Endothelial cell (in vitro differentiated cells): ENCODE data around the gene NEGR1. TPM values are rescaled to one million over a fixed set of nuclear protein-coding genes. Genes with fewer than 3 reads are reported as not detected.

Experiments
- DNase-seq: peaks from one replicate; pipeline ENCODE4 v3.0.0; 2021; ENCODE audit warnings: low spot score
- H3K27ac Mint-ChIP-seq: one replicate; pipeline ENCODE4 v1.8.0; 2021; ENCODE audit warnings: mixed read lengths, inconsistent platforms; ENCODE audit not compliant: unreplicated experiment
- H3K27me3 Mint-ChIP-seq: one replicate; pipeline ENCODE4 v1.8.0; 2021; ENCODE audit warnings: mild to moderate bottlenecking, moderate library complexity, mixed read lengths, inconsistent platforms; ENCODE audit not compliant: unreplicated experiment
- H3K36me3 Mint-ChIP-seq: one replicate; pipeline ENCODE4 v1.8.0; 2021; ENCODE audit warnings: mild to moderate bottlenecking, low read depth, mixed read lengths, inconsistent platforms; ENCODE audit not compliant: unreplicated experiment
- H3K4me1 Mint-ChIP-seq: one replicate; pipeline ENCODE4 v1.8.0; 2021; ENCODE audit warnings: mild to moderate bottlenecking, mixed read lengths, inconsistent platforms; ENCODE audit not compliant: unreplicated experiment
- H3K4me3 Mint-ChIP-seq: one replicate; pipeline ENCODE4 v1.8.0; 2021; ENCODE audit warnings: mild to moderate bottlenecking, mixed read lengths, inconsistent platforms; ENCODE audit not compliant: unreplicated experiment
- H3K9me3 Mint-ChIP-seq: one replicate; pipeline ENCODE4 v1.8.0; 2021; ENCODE audit warnings: mixed read lengths, inconsistent platforms; ENCODE audit not compliant: unreplicated experiment
- CTCF ChIP-seq: fragments of 200-600 bp; sonication (generic); IDR thresholded peaks from one replicate; pipeline ENCODE4 v1.5.0; 2021; ENCODE audit warnings: antibody characterized with exemption; ENCODE audit not compliant: unreplicated experiment
- total RNA-seq: library from RNA; stranded (reverse); fragmentation: NEBNext Ultra II Directional; extraction: Animal tissue kit (Norgen Biotek cat#: 25700); gene quantifications from one replicate; pipeline ENCODE4 v1.2.1, GENCODE V29; 2021; ENCODE audit not compliant: unreplicated experiment

Gene NEGR1
- total RNA-seq, 1 donor from 2014 or later = 2.9 TPM

DNA sequence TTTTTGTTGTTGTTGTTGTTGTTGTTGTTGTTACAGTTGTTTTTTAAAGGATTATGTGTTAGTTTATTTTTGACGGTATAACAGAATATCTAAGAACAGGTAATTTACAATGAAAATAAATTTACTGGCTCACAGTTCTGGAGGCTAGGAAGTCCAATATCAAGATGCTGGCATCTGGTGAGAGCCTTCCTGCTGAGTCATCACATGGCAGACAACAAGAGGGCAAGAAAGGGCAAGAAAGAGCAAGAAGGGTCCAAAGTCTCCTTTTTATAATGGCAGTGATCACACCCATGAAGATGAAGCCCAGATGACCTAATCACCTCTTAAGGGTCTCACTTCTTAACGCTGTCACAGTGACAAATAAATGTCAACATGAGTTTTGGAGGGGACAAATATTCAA lies 142.1 kb downstream of the NEGR1 start:
- H3K36me3 Mint-ChIP-seq = no peaks in the 10 kb centered on the region
- H3K27ac Mint-ChIP-seq = no peak overlapping the region

DNA sequence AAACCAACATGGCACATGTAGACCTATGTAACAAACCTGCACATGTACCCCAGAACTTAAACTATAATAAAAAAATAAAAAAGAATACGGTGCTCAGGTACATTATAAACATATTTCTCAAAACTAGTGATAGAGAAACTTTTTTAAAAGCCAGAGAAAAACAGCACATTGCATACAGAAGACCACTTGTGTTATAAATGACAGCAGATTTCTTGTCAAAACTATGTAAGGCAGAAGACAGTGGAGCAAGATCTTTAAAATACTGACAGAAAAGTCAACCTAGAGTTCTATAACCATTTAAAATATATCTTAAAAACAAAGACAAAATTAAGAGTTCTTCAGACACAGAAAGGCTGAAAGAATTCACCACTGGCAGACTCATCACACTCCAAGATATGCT lies 144.7 kb downstream of the NEGR1 start:
- Mint-ChIP-seq H3K9me3 (no peaks in the 10 kb centered on the region), H3K36me3 (no peaks in the 10 kb centered on the region), H3K27ac (no peak overlapping the region), H3K4me3 (no peak overlapping the region), H3K27me3 (peaks cover 2% of the 10 kb centered on the region), H3K4me1 (peaks cover 7% of the 10 kb centered on the region)
- TF ChIP-seq CTCF = no peak
- DNase-seq = no peak

More for the DNA sequence above, 142.1 kb downstream of the NEGR1 start:
- no peak for TF ChIP-seq CTCF
- DNase-seq = no peak
- Mint-ChIP-seq H3K9me3 (no peaks in the 10 kb centered on the region), H3K27me3 (peaks cover 2% of the 10 kb centered on the region), H3K4me3 (no peak overlapping the region), H3K4me1 (peaks cover 7% of the 10 kb centered on the region)

GRCh38 chr1:72129869-72130268 lies 152.5 kb downstream of the NEGR1 start:
- Mint-ChIP-seq H3K27me3 (no peaks in the 10 kb centered on the region), H3K4me3 (no peak overlapping the region), H3K9me3 (no peaks in the 10 kb centered on the region), H3K4me1 (no peaks in the 10 kb centered on the region), H3K36me3 (no peaks in the 10 kb centered on the region), H3K27ac (no peak overlapping the region)
- TF ChIP-seq CTCF = no peak
- DNase-seq = no peak

DNA sequence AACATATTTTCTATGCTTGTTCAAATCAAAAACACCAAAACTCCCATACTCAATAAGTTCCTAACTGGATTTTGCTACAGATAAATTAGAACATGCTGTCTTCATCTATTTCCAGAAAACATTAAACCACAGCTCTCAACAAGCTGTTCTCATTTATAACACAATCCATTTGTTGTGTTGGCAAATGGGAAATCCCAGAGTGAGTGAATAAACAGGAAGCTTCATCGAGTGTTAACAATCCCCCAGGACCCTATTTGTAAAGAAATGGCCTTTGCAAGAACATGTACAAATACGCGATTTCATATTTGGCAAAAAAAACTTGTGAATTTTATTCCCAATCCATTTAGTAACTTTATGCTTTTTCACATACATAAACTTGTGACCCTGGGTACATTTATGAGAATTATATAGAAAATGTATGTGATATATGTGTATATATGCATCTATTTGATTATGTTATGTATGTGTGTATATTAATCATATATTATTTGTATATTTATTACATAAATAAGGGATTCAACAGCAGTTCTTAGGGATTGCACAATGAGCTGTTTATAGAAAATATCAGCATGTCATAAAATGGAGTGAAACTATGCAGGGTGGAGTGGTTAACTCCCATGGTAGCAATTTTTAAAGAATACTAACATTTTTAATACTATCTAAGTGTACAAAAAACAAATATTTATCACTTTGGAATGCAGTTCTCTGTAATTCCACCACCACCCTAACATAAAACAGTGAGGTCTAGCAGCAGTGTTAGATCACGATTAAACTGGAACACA lies 160.0 kb downstream of the NEGR1 start:
- no peak for DNase-seq
- TF ChIP-seq CTCF = no peak
- Mint-ChIP-seq H3K36me3 (no peaks in the 10 kb centered on the region), H3K4me1 (peaks cover 13% of the 10 kb centered on the region), H3K27ac (peak overlapping the region; percentile 83), H3K9me3 (no peaks in the 10 kb centered on the region), H3K4me3 (no peak overlapping the region), H3K27me3 (no peaks in the 10 kb centered on the region)

DNA sequence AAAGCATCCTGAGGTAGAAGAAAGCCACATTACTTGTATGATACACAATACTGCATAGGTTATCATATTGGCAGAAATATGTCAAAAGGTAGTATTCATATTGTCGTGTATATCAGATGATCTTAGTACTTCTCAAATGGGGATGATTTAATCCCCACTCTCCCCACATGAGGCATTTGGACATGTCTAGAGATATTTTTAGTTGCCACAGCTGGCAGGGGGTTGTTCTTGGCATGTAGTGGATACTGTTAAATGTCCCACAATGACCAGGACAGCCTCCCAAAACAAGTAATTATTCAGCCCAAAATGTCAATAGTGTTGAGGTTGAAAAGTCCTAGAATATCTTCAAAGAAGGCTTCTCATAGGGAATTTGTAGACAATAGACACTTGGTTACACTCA lies 162.8 kb downstream of the NEGR1 start:
- H3K4me3 Mint-ChIP-seq = no peak overlapping the region
- H3K27me3 Mint-ChIP-seq = no peaks in the 10 kb centered on the region
- no peaks in the 10 kb centered on the region for H3K36me3 Mint-ChIP-seq
- H3K9me3 Mint-ChIP-seq = no peaks in the 10 kb centered on the region
- no peak overlapping the region for H3K27ac Mint-ChIP-seq
- peaks cover 19% of the 10 kb centered on the region for H3K4me1 Mint-ChIP-seq
- TF ChIP-seq CTCF = no peak
- no peak for DNase-seq
